Endothelial cell of umbilical vein (primary cell): ENCODE data around the gene AGFG1.

Experiments used
- EZH2 ChIP-seq: IDR thresholded peaks from 2 replicates; pipeline ENCODE4 v1.6.1; 2012; ENCODE audit warnings: borderline replicate concordance, low read depth, mild to moderate bottlenecking, moderate library complexity, low read length, inconsistent platforms; ENCODE audit not compliant: severe bottlenecking
- GATA2 ChIP-seq: IDR thresholded peaks from 2 replicates; pipeline ENCODE4 v1.7.0; 2011; ENCODE audit warnings: low read depth, mild to moderate bottlenecking, moderate library complexity, mixed read lengths, low read length; ENCODE audit not compliant: insufficient read length, insufficient read depth
- JUN ChIP-seq: IDR thresholded peaks from 2 replicates; pipeline ENCODE4 v1.6.1; 2011; ENCODE audit warnings: borderline replicate concordance, low read depth; ENCODE audit not compliant: insufficient read length, insufficient read depth
- MYC ChIP-seq: IDR thresholded peaks from one replicate; pipeline ENCODE4 v1.6.1; 2011; ENCODE audit warnings: mild to moderate bottlenecking, low read depth, low read length
- POLR2A ChIP-seq: IDR thresholded peaks from 2 replicates; pipeline ENCODE4 v1.6.1; 2012; ENCODE audit warnings: low read depth, mild to moderate bottlenecking, control low read depth, low read length
- POLR2AphosphoS5 ChIP-seq: IDR thresholded peaks from 2 replicates; pipeline ENCODE4 v1.6.1; 2012; ENCODE audit warnings: low read depth, mild to moderate bottlenecking, control low read depth, low read length, moderate library complexity; ENCODE audit not compliant: insufficient read depth
- TF ChIP-seq, protein P1 (sequence below), 2 donors: IDR thresholded peaks; 1 replicate in 1 of 2; 2 replicates in 1 of 2; pipeline ENCODE4 v1.5.1; 2011; ENCODE audit warnings: low read length in 2 of 2, mild to moderate bottlenecking in 2 of 2, moderate library complexity in 2 of 2, control low read depth in 1 of 2, inconsistent platforms in 1 of 2, low read depth in 1 of 2; ENCODE audit not compliant: insufficient read depth in 1 of 2; ENCODE audit errors: extremely low read depth in 1 of 2
- TF ChIP-seq, protein P2 (sequence below): IDR thresholded peaks from 2 replicates; pipeline ENCODE4 v1.6.1; 2011; ENCODE audit not compliant: insufficient read depth, insufficient read length

DNA sequence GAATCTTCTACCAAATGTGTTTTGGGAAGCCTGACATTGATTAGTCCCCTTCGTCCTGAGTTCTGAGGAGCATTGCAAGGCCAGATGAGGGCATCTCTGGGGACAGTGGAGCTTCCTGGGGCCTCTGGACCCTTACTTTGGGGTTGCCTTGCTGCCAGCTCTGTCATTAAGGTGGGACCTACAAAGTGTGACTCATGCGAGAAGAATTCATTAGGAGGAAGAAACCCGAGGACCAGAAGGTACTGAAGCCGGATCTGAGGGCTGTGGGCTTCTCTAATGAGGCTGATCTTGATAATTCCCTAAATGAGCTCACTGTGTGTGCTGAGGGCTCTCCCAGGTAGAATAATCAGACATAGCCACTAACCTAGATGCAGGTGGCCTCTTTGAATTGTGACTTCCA lies 126.0 kb downstream of the AGFG1 start:
- TF ChIP-seq POLR2AphosphoS5 = no peak
- TF ChIP-seq, protein P1, sequence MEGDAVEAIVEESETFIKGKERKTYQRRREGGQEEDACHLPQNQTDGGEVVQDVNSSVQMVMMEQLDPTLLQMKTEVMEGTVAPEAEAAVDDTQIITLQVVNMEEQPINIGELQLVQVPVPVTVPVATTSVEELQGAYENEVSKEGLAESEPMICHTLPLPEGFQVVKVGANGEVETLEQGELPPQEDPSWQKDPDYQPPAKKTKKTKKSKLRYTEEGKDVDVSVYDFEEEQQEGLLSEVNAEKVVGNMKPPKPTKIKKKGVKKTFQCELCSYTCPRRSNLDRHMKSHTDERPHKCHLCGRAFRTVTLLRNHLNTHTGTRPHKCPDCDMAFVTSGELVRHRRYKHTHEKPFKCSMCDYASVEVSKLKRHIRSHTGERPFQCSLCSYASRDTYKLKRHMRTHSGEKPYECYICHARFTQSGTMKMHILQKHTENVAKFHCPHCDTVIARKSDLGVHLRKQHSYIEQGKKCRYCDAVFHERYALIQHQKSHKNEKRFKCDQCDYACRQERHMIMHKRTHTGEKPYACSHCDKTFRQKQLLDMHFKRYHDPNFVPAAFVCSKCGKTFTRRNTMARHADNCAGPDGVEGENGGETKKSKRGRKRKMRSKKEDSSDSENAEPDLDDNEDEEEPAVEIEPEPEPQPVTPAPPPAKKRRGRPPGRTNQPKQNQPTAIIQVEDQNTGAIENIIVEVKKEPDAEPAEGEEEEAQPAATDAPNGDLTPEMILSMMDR (IDR thresholded peaks at IDR 0.05; ENCODE audit: extremely low read depth in 1 of 2, insufficient read depth in 1 of 2, low read depth in 1 of 2, low read length in 2 of 2) = no peak
- TF ChIP-seq EZH2 = no peak
- no peak for TF ChIP-seq POLR2A
- TF ChIP-seq, protein P2, sequence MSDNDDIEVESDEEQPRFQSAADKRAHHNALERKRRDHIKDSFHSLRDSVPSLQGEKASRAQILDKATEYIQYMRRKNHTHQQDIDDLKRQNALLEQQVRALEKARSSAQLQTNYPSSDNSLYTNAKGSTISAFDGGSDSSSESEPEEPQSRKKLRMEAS = no peak
- no peak for TF ChIP-seq JUN
- no peak for TF ChIP-seq MYC
- TF ChIP-seq GATA2 = no peak
